Dermis microvascular lymphatic vessel endothelial cell (primary cell): ENCODE measurements around the gene MAPK14. TPM values are rescaled to one million over a fixed set of nuclear protein-coding genes. Genes with fewer than 3 reads are reported as not detected.

Source experiments
- DNase-seq, 2 donors: peaks; one replicate each; pipeline versions ENCODE4 v3.0.0 to v3.0.0-alpha.2; 2010; ENCODE audit warnings: low read depth in 2 of 2
- total RNA-seq: library from RNA; depleted of rRNA; stranded (reverse); fragments of >200 nt; gene quantifications from 2 replicates; pipeline ENCODE4 v1.2.1, GENCODE V29; 2014

MAPK14 gene
- total RNA-seq, 1 donor from 2014 or later = 34.5 TPM

DNA sequence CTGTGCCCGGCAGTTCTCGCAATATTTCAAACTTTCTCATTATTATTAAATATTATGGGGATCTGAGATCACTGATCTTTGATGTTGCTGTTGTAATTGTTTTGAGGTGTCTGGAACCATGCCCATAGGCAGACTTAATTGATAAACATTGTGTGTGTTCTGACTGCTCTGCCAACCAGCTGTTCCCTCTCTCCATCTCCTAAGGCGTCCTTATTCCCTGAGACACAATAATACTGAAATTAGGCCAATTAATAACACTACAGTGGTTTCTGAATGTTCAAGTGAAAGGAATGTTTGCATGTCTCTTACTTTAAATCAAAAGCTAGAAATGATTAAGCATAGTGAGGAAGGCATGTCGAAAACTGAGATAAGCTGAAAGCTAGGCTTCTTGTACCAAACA lies 7.6 kb downstream of the MAPK14 start:
- DNase-seq = no peak

- DNase-seq = no peak
Observed at GRCh38 chr6:36038120-36038876, 10.7 kb downstream of the MAPK14 start.

DNA sequence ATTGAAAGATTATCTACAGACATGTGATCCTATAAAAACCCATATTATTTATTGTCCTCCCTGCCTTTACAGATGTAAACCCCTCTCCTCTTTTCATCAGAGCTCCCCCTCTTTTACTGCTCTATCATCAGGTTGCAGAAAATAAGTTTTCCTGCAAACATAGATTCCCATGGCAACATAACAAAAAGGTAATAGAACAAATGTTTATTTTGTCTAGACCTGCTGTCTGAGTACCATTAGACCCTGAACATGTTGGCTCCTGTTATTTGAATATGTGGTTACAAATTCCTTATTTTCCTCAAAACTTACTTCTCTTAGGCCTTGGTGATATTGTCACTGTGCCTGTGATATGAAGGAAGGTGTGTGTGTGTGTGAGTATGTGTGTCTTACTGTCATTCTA lies 11.5 kb downstream of the MAPK14 start:
- DNase-seq = peak; percentile 46 to 59

DNA sequence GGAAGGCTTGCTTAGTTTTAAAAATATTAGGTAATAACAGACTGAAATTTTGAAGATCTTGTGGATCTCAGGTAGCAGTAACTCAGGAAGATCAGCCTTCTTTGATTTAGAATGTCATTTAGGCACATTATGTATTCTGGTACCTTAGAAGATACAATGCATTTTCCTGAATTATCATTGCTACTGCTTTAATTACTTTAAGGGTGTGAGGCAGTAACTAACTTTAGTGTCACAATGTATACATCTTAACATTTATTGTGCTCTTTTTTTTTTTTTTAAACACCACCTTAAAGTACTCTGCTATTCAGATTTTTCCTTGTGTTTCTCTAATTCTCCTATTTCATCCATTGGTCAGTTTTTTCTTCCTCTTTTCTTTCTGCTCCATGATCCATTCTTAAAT lies 13.3 kb downstream of the MAPK14 start:
- DNase-seq = no peak

DNA sequence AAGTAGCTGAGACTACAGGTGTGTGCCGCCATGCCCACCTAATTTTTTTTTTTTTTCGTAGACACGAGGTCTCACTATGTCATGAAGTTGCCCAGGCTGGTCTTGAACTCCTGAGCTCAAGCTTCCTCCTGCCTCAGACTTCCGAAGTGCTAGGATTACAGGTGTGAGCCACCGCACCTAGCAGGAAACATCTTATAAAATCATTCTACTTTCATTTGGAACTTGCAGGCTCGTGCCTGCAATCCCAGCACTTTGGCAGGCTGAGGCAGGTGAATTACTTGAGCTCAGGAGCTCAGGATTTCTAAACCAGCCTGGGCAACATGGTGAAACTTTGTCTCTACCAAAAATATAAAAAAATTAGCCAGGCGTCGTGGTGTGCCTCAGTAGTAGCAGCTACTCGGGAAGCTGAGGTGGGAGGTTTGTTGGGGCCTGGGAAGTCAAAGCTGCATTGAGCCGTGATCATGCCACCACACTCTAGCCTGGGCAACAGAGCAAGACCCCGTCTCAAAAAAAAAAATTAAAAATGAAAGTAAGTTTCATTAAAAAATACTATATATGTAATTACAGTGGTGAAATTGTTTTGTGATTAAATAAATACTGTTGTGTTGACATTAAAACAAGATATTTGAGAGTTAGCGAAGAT lies 15.1 kb downstream of the MAPK14 start:
- no peak for DNase-seq

DNA sequence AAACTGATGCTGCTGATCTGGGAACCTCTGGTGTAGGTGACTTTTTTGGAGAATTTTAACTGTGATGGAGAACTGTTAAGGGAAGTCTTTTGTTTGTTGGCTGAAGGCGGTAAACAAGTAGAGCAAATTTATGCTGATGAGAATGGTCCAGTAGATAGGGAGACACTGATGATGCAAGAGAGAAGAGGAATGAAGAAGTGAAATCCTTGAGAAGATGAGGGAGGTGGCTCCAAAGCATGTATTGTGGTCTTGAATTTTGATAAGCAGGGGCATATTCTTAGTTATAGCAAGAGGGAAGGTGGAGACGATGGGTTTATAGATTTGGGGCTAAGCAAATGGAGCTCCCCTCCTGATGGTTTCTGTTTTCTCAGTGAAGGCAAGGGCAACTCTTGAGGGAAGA lies 22.0 kb downstream of the MAPK14 start:
- DNase-seq = no peak

DNA sequence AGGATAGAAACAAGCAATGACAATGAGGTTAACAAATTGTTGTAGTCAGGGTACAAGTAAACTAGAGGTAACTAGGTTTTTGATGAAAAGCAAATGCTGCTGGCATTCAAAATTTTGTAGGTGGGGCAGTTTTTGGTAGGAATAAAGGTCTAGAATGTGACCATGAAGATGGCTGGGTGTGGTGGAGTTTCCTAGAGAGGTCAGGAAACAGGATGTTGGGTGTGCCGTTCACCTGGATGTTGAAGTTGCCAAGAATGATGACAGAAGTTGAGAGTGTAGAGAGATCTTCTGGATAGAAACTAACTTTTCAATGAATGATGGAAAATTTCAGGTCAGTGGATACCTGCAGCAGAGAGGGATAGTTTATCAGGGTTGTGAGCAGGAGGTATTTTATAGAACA lies 22.7 kb downstream of the MAPK14 start:
- no peak for DNase-seq

DNA sequence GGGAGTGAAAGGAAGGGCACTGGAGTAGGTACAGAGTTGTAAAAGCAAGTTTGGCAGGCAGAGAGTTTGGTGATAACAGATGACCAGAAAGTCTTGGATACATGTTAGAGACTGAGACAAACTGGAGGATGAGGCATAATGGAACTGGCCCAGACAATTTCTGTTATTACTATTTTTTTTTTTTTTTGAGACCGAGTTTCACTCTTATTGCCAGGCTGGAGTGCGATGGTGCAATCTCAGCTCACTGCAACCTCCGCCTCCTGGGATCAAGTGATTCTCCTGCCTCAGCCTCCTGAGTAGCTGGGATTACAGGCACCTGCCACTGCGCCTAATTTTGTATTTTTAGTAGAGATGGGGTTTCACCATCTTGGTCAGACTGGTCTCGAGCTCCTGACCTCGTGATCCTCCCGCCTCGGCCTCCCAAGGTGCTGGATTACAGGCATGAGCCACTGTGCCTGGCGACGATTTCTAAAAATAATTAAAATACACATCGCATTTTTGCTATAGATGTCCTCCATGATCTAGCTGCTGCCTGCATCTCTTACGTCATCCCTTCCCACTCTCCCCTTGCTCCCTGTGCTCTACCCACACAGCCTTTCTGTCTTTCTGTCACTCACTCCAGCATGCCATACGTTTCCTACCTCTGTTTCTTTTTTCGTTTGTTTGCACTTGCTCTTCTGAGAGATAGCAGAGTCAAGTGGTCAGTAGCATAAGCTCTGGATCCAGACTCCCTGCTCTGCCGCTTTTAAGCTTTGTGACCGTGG lies 23.5 kb downstream of the MAPK14 start:
- DNase-seq = no peak

GRCh38 chr6:36052097-36052496 lies 24.5 kb downstream of the MAPK14 start:
- DNase-seq = no peak

- DNase-seq = no peak
Observed at GRCh38 chr6:36053878-36054277, 26.3 kb downstream of the MAPK14 start.

DNA sequence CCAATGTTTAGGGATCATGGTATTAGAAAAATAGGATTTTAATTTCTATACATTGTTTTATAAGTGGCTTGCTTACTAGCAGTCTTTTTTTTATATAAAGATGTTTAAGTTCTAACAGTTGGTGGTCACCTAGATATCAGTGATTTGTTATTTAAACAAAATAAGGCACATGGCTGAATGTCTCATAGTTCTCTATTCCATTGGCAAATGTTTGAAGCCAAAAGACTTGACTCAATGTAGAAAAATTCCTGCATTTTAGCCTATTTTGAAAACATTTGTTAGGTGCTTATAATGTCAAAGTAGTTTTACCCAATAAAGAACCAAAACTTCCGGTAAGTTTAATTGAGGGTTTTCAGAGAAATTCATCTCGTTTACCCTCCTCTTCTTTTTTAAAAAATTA lies 26.8 kb downstream of the MAPK14 start:
- no peak for DNase-seq

DNA sequence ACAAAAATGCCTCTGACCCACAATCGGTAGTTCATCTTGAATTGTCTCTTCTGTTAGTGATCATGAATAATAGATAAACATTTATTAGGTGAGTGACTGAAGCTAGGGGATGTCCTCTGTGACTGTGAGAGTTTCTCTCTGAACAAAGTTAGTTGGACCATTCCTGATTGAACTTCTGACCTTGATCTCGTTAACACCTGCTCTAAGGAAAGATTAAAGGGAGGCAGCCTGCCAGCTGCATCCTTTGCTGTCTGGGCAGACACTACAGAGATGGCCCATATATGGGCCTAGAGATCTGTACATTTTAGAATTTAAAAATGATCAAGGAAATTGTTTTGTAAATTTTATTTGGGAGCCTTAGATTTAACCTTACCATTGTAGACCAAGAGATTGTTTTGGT lies 27.3 kb downstream of the MAPK14 start:
- DNase-seq = peak in 1 of 2 donors; percentile 25

GRCh38 chr6:36056178-36056577 lies 28.6 kb downstream of the MAPK14 start:
- no peak for DNase-seq

- no peak for DNase-seq
Observed at GRCh38 chr6:36061236-36061635, 33.6 kb downstream of the MAPK14 start.

GRCh38 chr6:36062247-36062646 lies 34.6 kb downstream of the MAPK14 start:
- DNase-seq = no peak

- no peak for DNase-seq
Observed at GRCh38 chr6:36063318-36064060, 35.9 kb downstream of the MAPK14 start.

- no peak for DNase-seq
Observed at GRCh38 chr6:36064770-36065396, 37.3 kb downstream of the MAPK14 start.

DNA sequence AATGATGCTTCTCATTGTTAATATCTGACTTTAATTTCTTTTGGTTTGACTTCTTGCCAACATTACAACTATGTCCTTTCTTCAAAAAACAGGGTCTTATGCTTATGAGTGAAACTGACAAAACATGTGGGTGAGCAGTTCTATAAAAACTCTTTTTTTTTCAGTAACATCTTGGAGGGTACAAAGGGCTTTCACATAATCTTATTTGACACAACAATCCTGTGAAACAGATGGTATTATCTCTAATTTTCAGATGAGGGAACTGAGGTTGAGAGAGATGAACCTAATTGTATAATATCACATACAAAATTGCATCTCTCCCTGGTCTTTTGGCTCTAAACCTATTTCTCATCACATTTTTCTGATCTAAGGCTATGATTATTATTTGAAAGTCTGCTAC lies 38.3 kb downstream of the MAPK14 start:
- DNase-seq = no peak

DNA sequence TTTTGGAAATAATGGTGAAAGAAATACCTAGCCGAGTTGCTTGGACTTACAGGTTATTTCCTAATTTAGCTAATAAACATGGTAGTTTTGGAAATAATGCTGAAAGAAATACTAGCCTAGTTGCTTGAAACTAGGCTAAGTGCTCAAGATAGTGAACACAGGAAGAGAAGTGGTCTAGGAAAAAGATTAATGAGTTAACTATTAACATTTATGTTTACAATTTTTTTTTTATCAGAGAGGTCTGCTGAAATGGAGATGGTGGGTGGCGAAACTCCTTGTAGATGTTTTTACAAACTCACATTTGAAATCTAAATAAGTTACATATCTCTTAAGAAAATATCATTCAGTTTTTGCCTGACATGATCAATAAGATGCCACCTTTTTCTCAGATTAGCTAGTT lies 39.2 kb downstream of the MAPK14 start:
- DNase-seq = no peak

DNA sequence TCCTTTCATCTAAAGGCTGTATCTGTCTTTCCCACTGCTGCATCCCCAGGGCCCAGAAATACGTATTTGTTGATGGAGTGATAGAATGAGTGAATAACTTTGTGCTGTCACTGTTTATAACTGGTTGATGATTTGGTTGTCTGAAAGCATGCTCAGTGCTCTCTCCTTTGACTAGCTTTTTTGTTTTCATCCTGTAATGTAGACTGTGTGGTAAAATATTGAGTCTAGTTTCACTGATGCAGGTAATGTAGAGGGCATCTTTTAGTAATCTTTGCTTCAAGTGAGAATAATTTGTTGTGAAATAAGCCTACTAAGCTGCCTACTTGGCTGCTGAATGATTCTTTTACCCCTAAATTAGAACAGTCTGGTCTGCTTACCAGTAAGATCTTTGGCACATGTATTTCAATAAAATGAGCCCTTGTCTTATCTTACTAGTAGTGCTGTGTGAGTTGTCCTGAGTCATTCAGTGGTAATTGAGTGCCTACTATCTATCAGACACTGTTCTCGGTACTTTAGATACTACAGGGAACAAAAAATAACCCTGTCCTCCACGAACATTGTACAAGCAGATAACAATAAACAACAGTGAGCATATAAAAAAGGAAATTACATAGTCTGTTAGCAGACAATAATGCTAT lies 39.9 kb downstream of the MAPK14 start:
- peak in 1 of 2 donors; percentile 14 for DNase-seq

GRCh38 chr6:36068012-36068392 lies 40.4 kb downstream of the MAPK14 start:
- DNase-seq = peak in 1 of 2 donors; percentile 38
